ENCODE results near the gene RPTN. TPM values are rescaled to one million over a fixed set of nuclear protein-coding genes. Genes with fewer than 3 reads are reported as not detected.

RPTN gene
- total RNA-seq, 2 experiments from 2014 or later = not detected

- ChIA-PET POLR2A (no interaction called here), CTCF (interaction anchor here (0.8 to 1.3 kb wide), 7 partner anchors 13 to 296 kb away, joined by 3 to 5 read pairs (median 3); no protein-coding TSS in a partner anchor)
- no peak overlapping the region for H3K27ac Mint-ChIP-seq
- no peaks in the 10 kb centered on the region for H3K9me3 Mint-ChIP-seq
- ATAC-seq (no peak), DNase-seq (no peak)
- no peak for TF ChIP-seq CTCF (IDR thresholded peaks at IDR 0.05)
- peaks cover 2% of the 10 kb centered on the region for H3K27me3 Mint-ChIP-seq
- intact Hi-C loops (cut with micrococcal nuclease) = no loop called here
- peaks cover 8% of the 10 kb centered on the region for H3K4me1 Mint-ChIP-seq (ENCODE audit: low read depth)
- no peaks in the 10 kb centered on the region for H3K36me3 Mint-ChIP-seq (ENCODE audit: low read depth)
- no peak overlapping the region for H3K4me3 Mint-ChIP-seq
Measured at GRCh38 chr1:152162792-152163463, 3.9 kb upstream of the RPTN start.

- no peak for ATAC-seq
- intact Hi-C loops (cut with micrococcal nuclease) = no loop called here
- ChIA-PET POLR2A (no interaction called here), CTCF (no interaction called here)
- DNase-seq = no peak
- Mint-ChIP-seq H3K36me3 (ENCODE audit: low read depth) (no peaks in the 10 kb centered on the region), H3K9me3 (no peaks in the 10 kb centered on the region), H3K27me3 (peaks cover 2% of the 10 kb centered on the region), H3K27ac (no peak overlapping the region), H3K4me1 (ENCODE audit: low read depth) (peaks cover 3% of the 10 kb centered on the region), H3K4me3 (no peak overlapping the region)
- no peak for TF ChIP-seq CTCF (IDR thresholded peaks at IDR 0.05)
Measured at GRCh38 chr1:152160576-152160975, 1.5 kb upstream of the RPTN start.

GRCh38 chr1:152153996-152154395 lies 5.0 kb downstream of the RPTN start:
- H3K9me3 Mint-ChIP-seq = peaks cover 2% of the 10 kb centered on the region
- peaks cover 4% of the 10 kb centered on the region for H3K27me3 Mint-ChIP-seq
- POLR2A ChIA-PET = no interaction called here
- no peak for DNase-seq
- intact Hi-C loops (cut with micrococcal nuclease) = no loop called here
- H3K36me3 Mint-ChIP-seq (ENCODE audit: low read depth) = no peaks in the 10 kb centered on the region
- CTCF ChIA-PET = no interaction called here
- TF ChIP-seq CTCF (IDR thresholded peaks at IDR 0.05) = no peak
- H3K4me3 Mint-ChIP-seq = no peak overlapping the region
- H3K4me1 Mint-ChIP-seq (ENCODE audit: low read depth) = no peaks in the 10 kb centered on the region
- H3K27ac Mint-ChIP-seq = no peak overlapping the region
- ATAC-seq = no peak

GRCh38 chr1:152151646-152152045 lies 7.4 kb downstream of the RPTN start:
- H3K4me3 Mint-ChIP-seq = no peak overlapping the region
- no peak overlapping the region for H3K27ac Mint-ChIP-seq
- H3K36me3 Mint-ChIP-seq (ENCODE audit: low read depth) = peaks cover 4% of the 10 kb centered on the region
- peaks cover 4% of the 10 kb centered on the region for H3K27me3 Mint-ChIP-seq
- peaks cover 12% of the 10 kb centered on the region for H3K9me3 Mint-ChIP-seq
- DNase-seq = no peak
- POLR2A ChIA-PET = interaction anchor here (0.8 kb wide), 1 partner anchor 311 kb away, joined by 5 read pairs; no protein-coding TSS in a partner anchor
- CTCF ChIA-PET = interaction anchor here (1.1 to 2.3 kb wide), 3 partner anchors 10 to 38 kb away, joined by 3 to 9 read pairs (median 3); no protein-coding TSS in a partner anchor
- intact Hi-C loops (cut with micrococcal nuclease) = no loop called here
- ATAC-seq = no peak
- TF ChIP-seq CTCF (IDR thresholded peaks at IDR 0.05) = no peak
- no peaks in the 10 kb centered on the region for H3K4me1 Mint-ChIP-seq (ENCODE audit: low read depth)

- Mint-ChIP-seq H3K27ac (no peak overlapping the region), H3K27me3 (peaks cover 10% of the 10 kb centered on the region), H3K4me1 (ENCODE audit: low read depth) (no peaks in the 10 kb centered on the region), H3K36me3 (ENCODE audit: low read depth) (peaks cover 4% of the 10 kb centered on the region), H3K9me3 (peaks cover 15% of the 10 kb centered on the region), H3K4me3 (no peak overlapping the region)
- intact Hi-C loops (cut with micrococcal nuclease) = no loop called here
- ChIA-PET CTCF (interaction anchor here (1.0 to 1.7 kb wide), 4 partner anchors 14 to 309 kb away, joined by 3 to 5 read pairs (median 4); no protein-coding TSS in a partner anchor), POLR2A (no interaction called here)
- DNase-seq (no peak), ATAC-seq (no peak)
- no peak for TF ChIP-seq CTCF (IDR thresholded peaks at IDR 0.05)
Measured at GRCh38 chr1:152148981-152149380, 10.0 kb downstream of the RPTN start.

Measured in activated CD8-positive, alpha-beta T cell treated with anti-CD3 and anti-CD28 coated beads for 36 hours (primary cell).